ENCODE data around the gene RTP5. TPM values are rescaled to one million over a fixed set of nuclear protein-coding genes. Genes with fewer than 3 reads are reported as not detected.

RTP5 gene
- total RNA-seq, 1 donor from 2014 or later, result not detected

- no peaks in the 10 kb centered on the region for H3K27me3 ChIP-seq
- DNase-seq (peak; percentile 66), ATAC-seq (peak; percentile 41)
- TF ChIP-seq CTCF (IDR thresholded peaks at IDR 0.05), result no peak
- H3K4me1 ChIP-seq, result no peaks in the 10 kb centered on the region
- no peak overlapping the region for H3K4me3 ChIP-seq
- no peaks in the 10 kb centered on the region for H3K9me3 ChIP-seq
- H3K36me3 ChIP-seq, result no peaks in the 10 kb centered on the region
- no peak overlapping the region for H3K27ac ChIP-seq
- intact Hi-C loops (cut with DNase I), result no loop called here
These were observed 32.2 kb downstream of the RTP5 start for GRCh38 chr2:241901500-241902351.

DNA sequence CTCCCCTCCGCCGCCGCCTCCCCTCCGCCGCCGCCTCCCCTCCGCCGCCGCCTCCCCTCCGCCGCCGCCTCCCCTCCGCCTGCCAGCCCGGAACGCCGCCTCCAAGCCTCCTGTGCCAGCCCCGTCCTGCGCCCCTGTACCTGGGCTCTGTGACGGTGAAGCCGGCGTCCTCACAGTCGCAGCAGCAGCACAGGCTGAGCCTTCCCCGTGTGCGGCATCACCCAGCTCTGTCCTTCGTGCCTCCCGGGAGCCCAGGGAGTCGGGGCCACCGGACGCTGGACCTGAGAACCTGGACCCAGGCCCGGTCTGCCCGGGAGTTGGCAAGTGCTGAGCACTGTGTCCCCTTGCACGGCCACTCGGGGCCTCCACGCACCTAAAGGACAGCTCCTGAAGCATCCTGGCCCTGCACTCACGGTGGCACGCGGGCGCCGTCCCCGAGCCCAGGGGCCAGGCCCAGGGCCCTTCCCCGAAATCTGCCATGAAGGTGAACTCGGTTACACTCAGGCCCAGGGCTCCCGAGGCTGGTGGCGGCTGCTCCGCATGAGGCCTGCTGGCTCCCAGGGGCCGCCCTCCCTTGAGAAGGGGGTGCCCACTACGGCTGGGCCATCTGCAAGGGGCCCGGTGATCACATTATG is 32.9 kb downstream of the RTP5 start:
- Histone ChIP-seq H3K27ac (no peak overlapping the region), H3K9me3 (no peaks in the 10 kb centered on the region), H3K4me1 (no peaks in the 10 kb centered on the region), H3K27me3 (no peaks in the 10 kb centered on the region), H3K4me3 (no peak overlapping the region), H3K36me3 (no peaks in the 10 kb centered on the region)
- intact Hi-C loops (cut with DNase I), result no loop called here
- peak; percentile 62 for DNase-seq
- no peak for ATAC-seq
- TF ChIP-seq CTCF (IDR thresholded peaks at IDR 0.05), result no peak

DNA sequence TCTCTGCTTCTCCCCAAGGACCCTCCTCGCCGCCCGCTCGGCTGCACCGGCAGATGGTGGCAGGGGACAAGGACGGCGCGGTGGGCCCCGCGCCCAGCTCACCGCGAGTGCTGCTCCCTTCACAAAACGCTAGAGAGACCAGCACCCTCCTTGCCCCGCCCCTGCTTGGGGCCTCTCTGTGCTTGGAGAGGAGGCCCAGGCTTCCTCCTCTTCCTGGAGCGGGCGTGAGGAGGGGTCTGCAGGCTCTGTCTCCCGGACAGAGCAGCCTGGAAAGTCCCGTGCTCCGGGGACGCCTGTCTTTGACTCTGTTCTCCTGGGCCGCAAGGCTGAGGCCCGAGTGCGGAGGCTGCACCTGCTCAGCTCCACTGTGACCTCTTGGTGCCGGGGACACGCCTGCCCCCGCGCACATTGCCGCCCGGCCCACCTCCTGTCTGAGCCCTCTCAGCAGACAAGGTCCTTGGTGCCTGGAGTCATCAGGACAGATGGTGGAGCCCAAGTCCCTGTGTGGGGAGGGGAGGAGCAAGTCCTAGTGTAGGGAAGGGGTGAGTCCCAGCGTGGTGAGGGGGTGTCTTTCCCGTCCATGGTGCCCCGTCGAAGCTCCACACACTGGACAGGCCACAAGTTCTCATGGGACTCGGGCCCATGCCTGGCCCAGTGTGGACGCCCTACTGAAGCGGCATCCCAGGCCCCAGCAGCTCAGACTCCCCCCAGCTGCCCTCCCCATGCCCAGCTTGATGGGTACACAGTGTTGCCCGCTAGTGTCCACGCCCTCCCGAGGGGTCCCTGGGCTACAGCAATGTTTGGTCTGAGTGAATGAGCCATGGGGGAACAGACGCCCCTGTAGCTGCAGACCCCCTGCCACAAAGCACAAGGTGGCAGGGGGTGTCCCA is 33.8 kb downstream of the RTP5 start:
- H3K27me3 ChIP-seq, result no peaks in the 10 kb centered on the region
- ATAC-seq, result no peak
- H3K9me3 ChIP-seq, result no peaks in the 10 kb centered on the region
- DNase-seq, result peak; percentile 56
- no peaks in the 10 kb centered on the region for H3K4me1 ChIP-seq
- intact Hi-C loops (cut with DNase I), result no loop called here
- no peak overlapping the region for H3K4me3 ChIP-seq
- no peaks in the 10 kb centered on the region for H3K36me3 ChIP-seq
- TF ChIP-seq CTCF (IDR thresholded peaks at IDR 0.05), result no peak
- no peak overlapping the region for H3K27ac ChIP-seq

DNA sequence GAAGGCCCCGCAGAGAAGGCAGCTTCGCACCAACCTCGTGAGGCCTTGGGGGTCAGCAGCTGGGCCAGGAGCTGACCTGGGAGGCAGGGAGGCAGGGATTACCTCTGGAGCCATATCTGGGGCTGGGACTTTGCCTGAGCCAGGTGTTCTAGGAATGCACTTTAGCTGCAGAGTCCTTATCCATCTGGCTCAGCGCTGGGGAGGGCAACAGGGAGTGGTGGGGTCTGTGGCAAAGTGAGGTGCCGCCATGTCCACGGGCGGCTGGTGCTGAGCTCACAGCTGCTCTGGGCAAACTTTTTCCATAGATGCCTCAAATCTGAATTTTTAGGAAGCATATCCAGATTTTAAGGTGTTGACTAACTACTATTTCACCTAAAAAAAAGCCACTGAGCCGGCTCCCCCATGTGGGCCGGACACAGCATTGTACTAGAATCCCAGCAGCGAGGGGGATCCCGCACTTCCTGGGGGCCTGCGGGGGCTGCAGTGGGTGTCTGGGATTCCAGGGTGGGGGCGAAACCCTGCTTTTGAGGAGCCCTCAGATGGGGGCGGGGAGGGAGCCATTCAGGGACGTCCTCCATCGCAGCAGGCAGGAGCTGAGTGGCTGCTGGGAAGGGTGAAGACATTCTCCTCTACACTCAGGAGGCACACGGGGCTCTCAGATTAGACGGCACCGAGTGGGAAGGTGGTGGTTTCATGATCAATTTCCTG is 34.6 kb downstream of the RTP5 start:
- intact Hi-C loops (cut with DNase I), result no loop called here
- no peaks in the 10 kb centered on the region for H3K4me1 ChIP-seq
- no peak overlapping the region for H3K27ac ChIP-seq
- no peak overlapping the region for H3K4me3 ChIP-seq
- no peaks in the 10 kb centered on the region for H3K36me3 ChIP-seq
- no peaks in the 10 kb centered on the region for H3K27me3 ChIP-seq
- ATAC-seq (no peak), DNase-seq (peak; percentile 55)
- H3K9me3 ChIP-seq, result no peaks in the 10 kb centered on the region
- TF ChIP-seq CTCF (IDR thresholded peaks at IDR 0.05), result no peak

Measured in upper lobe of right lung (tissue), 1 donor.